Fibroblast of mammary gland (primary cell): ENCODE measurements around the gene OR10G3.

Experiments used
- DNase-seq: peaks from one replicate; pipeline ENCODE4 v3.0.0-alpha.2; 2010; ENCODE audit warnings: low read depth
- H3K4me3 ChIP-seq: 2 replicates; pipeline ENCODE4 v1.5.1; 2011; ENCODE audit warnings: low read depth, mild to moderate bottlenecking, low read length, moderate library complexity; ENCODE audit not compliant: control insufficient read depth
- TF ChIP-seq, protein P1 (sequence below): conservative IDR thresholded peaks from 2 replicates; pipeline ENCODE4 v1.5.1; 2011; ENCODE audit warnings: low read depth, low read length, inconsistent platforms; ENCODE audit not compliant: control insufficient read depth, insufficient read depth

The OR10G3 gene

DNA sequence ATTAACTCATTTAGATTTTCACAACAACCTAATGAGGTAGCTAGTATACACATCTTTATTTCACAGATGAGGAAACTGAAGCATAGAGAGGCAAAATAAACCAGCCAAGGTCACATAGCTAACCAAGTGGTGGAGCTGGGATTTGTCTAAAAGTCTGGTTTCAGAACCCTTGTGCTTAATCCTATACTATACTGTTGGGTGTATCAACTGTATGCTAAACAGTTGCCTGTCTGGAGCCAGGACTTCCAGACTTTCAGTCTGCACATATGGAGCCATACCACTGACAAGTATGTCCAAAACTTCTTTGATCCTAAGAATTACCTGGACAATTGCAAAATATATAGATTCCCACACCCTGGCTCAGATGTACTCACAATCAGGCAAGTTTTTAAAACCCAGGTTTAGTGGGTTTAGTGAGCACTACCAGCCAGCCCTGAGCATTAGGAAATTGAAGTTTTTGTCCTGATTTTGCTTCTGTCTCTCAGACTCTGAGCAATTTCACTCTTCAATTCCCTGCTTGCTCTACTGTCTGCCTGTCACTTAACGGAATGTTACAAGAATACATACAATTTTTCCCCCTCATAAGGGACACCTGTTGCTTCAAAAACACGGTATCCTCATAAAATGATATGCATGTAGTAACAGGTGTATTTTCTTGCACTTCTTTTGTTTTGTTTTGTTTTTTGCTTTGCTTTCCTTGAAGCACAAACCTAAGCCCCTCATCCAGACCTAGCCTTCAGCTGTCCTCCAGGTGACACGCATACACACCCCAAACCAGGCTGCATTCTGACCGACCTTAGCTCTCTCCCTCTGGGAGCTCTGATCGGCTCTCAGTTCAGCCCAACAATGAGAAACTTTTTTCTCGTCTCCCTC lies 44.1 kb downstream of the OR10G3 start:
- no peak overlapping the region for H3K4me3 ChIP-seq
- DNase-seq: no peak

DNA sequence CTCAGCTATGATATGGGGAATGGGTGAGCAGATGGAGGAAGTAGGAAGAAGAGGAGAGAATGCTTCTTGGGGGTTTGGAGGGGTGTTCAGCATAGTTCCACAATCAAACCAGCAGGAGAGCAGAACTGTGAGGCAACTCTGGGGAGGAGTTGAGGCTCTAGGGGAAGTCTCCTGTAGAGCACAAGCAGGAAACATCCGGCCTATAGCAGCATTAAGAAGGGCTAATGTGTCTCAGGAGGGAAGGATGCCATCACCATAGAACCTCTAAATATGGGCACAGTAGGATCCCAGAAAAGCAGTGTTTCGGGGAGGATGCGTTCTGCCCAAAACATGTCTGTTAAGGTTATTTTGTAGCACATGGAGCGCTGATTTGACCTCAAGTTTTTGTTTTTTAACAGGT lies 45.3 kb downstream of the OR10G3 start:
- H3K4me3 ChIP-seq: no peak overlapping the region
- TF ChIP-seq, protein P1, sequence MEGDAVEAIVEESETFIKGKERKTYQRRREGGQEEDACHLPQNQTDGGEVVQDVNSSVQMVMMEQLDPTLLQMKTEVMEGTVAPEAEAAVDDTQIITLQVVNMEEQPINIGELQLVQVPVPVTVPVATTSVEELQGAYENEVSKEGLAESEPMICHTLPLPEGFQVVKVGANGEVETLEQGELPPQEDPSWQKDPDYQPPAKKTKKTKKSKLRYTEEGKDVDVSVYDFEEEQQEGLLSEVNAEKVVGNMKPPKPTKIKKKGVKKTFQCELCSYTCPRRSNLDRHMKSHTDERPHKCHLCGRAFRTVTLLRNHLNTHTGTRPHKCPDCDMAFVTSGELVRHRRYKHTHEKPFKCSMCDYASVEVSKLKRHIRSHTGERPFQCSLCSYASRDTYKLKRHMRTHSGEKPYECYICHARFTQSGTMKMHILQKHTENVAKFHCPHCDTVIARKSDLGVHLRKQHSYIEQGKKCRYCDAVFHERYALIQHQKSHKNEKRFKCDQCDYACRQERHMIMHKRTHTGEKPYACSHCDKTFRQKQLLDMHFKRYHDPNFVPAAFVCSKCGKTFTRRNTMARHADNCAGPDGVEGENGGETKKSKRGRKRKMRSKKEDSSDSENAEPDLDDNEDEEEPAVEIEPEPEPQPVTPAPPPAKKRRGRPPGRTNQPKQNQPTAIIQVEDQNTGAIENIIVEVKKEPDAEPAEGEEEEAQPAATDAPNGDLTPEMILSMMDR: no peak
- no peak for DNase-seq

More for the DNA sequence above, 44.1 kb downstream of the OR10G3 start:
- TF ChIP-seq, protein P1: no peak

DNA sequence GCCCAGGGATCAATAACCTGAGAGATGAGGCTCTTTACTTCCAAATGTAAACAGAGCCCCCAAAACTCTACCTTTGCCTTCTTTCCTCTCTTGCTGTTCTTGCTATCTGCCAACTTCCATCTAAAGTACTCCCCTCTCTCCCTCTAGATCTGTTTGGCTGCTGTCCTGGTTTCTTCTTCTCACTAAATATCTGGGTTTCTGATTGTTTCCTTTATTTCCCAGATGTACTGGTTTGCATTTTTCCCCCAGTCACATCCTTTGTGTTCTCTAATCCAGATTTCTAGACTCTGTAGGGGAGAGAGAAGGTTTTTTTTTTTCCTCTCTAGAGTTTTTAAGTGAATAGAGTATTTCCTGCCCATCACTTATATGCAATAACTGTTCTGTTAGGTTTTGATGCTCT lies 46.6 kb downstream of the OR10G3 start:
- no peak for DNase-seq
- no peak overlapping the region for H3K4me3 ChIP-seq
- TF ChIP-seq, protein P1: no peak

DNA sequence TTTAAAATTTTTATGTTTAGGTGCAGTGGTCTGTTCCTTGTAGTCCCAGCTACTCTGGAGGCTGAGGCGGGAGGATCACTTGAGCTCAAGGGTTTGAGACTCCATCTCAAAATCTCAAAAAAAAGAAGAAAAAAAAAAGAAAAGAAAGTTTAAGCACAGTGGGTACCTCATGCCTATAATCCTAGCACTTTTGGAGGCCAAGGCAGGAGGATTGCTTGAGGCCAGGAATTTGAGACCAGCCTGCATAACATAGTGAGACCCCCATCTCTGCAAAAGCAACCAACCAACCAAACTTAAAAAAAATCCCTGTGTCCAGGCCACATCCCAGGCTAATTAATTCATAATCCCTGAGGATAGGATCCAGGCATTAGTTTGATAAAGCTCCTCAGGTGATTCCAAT lies 50.4 kb downstream of the OR10G3 start:
- no peak overlapping the region for H3K4me3 ChIP-seq
- TF ChIP-seq, protein P1: no peak
- DNase-seq: no peak

DNA sequence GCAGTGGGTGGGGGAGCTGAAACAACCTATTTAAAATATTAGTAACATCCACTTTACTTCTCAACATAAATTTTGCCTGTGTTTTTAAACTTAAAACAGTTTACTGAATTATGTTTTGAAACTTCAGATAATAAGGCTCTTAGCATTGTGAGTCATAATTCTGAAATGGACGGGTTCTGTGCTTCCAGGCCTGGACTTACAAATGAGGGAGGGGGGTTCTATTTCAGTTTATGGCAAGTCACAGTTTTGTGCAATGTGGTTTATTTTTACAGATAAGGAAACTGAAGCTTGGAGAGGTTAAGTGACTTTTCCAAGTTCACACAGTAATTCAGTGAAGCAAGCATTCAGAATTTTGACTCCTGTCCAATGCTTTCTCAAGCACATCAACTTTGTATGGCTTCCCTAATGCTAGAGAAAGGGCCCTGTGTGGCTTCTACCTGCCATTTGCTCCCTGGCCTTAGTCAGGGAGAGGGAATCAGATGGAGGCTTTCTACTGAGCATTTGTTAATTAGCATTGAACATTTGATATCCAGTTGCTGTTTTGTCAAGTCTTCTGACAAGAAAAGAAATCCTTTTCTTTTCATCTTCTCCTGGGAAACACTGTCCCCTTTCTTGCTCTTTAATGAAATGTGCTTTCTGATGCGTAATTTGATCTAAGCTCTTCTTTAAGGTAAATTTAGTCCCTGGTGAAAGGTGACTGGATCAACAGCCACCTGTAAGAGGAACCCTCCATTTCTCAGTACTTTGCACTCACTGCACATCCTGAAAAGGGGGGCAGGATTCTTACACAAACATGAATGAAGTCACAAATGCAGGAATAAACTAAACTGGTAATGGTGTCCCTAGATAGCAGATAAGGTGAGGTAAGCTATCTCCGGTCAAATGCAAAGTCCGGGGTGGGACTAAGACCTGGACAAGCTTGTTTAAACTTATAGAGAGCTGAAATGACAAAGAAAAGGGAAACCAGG lies 51.2 kb downstream of the OR10G3 start:
- H3K4me3 ChIP-seq: no peak overlapping the region
- TF ChIP-seq, protein P1: no peak
- no peak for DNase-seq

DNA sequence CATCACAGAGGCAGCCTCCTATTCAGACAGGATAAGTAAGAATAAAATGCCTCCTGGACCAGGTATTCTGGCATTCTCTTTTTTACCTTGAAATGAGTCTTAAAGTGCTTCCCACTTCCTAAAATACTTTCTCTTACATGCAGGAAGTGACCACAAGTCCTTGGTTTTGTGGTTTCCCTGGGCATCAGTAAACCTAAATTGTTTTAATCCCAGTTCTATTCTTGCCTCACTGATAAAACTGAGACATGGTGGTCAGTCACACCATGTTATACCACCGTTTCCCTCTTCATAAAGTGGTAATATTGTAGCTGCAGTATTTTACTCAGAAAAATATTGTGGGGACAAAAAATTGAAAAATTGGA lies 52.6 kb downstream of the OR10G3 start:
- H3K4me3 ChIP-seq: no peak overlapping the region
- TF ChIP-seq, protein P1: no peak
- DNase-seq: no peak
